Astrocyte (in vitro differentiated cells and primary cell): Measurements from ENCODE around the gene PTPRN2. TPM values are rescaled to one million over a fixed set of nuclear protein-coding genes. Genes with fewer than 3 reads are reported as not detected.

Source experiments
- DNase-seq: peaks from one replicate; pipeline ENCODE4 v3.0.0-alpha.2; 2010; ENCODE audit warnings: low read depth
- FAIRE-seq: peaks from 2 replicates; lab custom pipeline; 2011; peaks lifted over from hg19 to GRCh38; lab: Jason Lieb, UNC
- H2AFZ ChIP-seq: 2 replicates; pipeline ENCODE4 v1.6.0; 2012; ENCODE audit warnings: low read depth, low read length, inconsistent platforms
- H3K27ac ChIP-seq: 2 replicates; pipeline ENCODE4 v1.5.1; 2011; ENCODE audit warnings: low read depth, low read length, inconsistent platforms
- H3K27me3 ChIP-seq: 2 replicates; pipeline ENCODE4 v1.6.0; 2011; ENCODE audit warnings: low read length, inconsistent platforms; ENCODE audit not compliant: insufficient read depth
- H3K36me3 ChIP-seq: 2 replicates; pipeline ENCODE4 v1.5.1; 2011; ENCODE audit warnings: low read length, inconsistent platforms; ENCODE audit not compliant: insufficient read depth
- H3K4me1 ChIP-seq: 2 replicates; pipeline ENCODE4 v1.5.1; 2011; ENCODE audit warnings: low read length, inconsistent platforms; ENCODE audit not compliant: insufficient read depth
- H3K4me2 ChIP-seq: 2 replicates; pipeline ENCODE4 v1.6.0; 2012; ENCODE audit warnings: low read length, inconsistent platforms
- H3K4me3 ChIP-seq: 2 replicates; pipeline ENCODE4 v1.5.1; 2011; ENCODE audit warnings: low read depth, mild to moderate bottlenecking, low read length, inconsistent platforms; ENCODE audit not compliant: insufficient read depth
- H3K79me2 ChIP-seq: 2 replicates; pipeline ENCODE4 v1.6.0; 2012; ENCODE audit warnings: mild to moderate bottlenecking, low read length, inconsistent platforms; ENCODE audit not compliant: insufficient read depth
- H3K9ac ChIP-seq: 2 replicates; pipeline ENCODE4 v1.6.0; 2012; ENCODE audit warnings: mild to moderate bottlenecking, low read length, inconsistent platforms
- H3K9me3 ChIP-seq: 2 replicates; pipeline ENCODE4 v1.5.1; 2012; ENCODE audit warnings: low read depth, mild to moderate bottlenecking, low read length, inconsistent platforms; ENCODE audit not compliant: insufficient read depth
- H4K20me1 ChIP-seq: 2 replicates; pipeline ENCODE4 v1.6.0; 2012; ENCODE audit warnings: low read length, inconsistent platforms; ENCODE audit not compliant: insufficient read depth
- H3K27ac Mint-ChIP-seq: one replicate; pipeline ENCODE4 v1.8.0; 2021; ENCODE audit warnings: mild to moderate bottlenecking, mixed read lengths; ENCODE audit not compliant: unreplicated experiment
- H3K27me3 Mint-ChIP-seq: one replicate; pipeline ENCODE4 v1.8.0; 2021; ENCODE audit warnings: low read depth, mixed read lengths; ENCODE audit not compliant: unreplicated experiment
- H3K36me3 Mint-ChIP-seq: one replicate; pipeline ENCODE4 v1.8.0; 2021; ENCODE audit warnings: low read depth, mixed read lengths; ENCODE audit not compliant: unreplicated experiment
- H3K4me1 Mint-ChIP-seq: one replicate; pipeline ENCODE4 v1.8.0; 2021; ENCODE audit warnings: low read depth, mixed read lengths; ENCODE audit not compliant: unreplicated experiment
- H3K4me3 Mint-ChIP-seq: one replicate; pipeline ENCODE4 v1.8.0; 2021; ENCODE audit warnings: mild to moderate bottlenecking, moderate library complexity, mixed read lengths; ENCODE audit not compliant: unreplicated experiment
- H3K9me3 Mint-ChIP-seq: one replicate; pipeline ENCODE4 v1.8.0; 2021; ENCODE audit warnings: mild to moderate bottlenecking, mixed read lengths; ENCODE audit not compliant: unreplicated experiment
- EZH2 ChIP-seq: IDR thresholded peaks from 2 replicates; pipeline ENCODE4 v1.6.1; 2012; ENCODE audit warnings: mild to moderate bottlenecking, low read length, inconsistent platforms; ENCODE audit not compliant: insufficient read depth
- total RNA-seq: library from RNA; stranded (reverse); gene quantifications from 2 replicates; pipeline ENCODE4 v1.2.1, GENCODE V29; 2021
- TF ChIP-seq, protein P1 (sequence below): IDR thresholded peaks from 2 replicates; pipeline ENCODE4 v1.5.1; 2011; ENCODE audit warnings: low read depth, mild to moderate bottlenecking, inconsistent platforms, low read length, moderate library complexity; ENCODE audit not compliant: insufficient read depth

PTPRN2 gene
- total RNA-seq, 1 donor from 2014 or later: 0.09 TPM

DNA sequence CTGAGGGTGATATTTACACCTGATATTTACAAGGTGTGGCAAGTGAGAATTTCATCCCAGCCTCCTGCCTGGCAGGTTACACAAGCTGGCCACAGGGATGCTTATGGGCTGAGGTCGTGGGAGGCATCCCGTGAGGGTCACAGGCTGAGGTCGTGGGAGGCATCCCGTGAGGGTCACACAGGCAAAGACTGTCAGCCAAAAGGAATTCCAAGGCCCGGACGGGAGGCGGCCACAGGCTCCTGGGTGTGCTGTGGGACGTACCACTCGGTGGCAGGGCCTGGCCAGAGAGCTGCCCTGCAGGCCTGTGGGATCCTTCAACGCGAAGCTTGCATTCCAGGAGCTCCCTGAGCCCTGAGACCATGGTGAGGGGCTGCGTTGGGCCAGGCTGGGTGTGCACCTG, 790.3 kb downstream of the PTPRN2 start:
- TF ChIP-seq, protein P1, sequence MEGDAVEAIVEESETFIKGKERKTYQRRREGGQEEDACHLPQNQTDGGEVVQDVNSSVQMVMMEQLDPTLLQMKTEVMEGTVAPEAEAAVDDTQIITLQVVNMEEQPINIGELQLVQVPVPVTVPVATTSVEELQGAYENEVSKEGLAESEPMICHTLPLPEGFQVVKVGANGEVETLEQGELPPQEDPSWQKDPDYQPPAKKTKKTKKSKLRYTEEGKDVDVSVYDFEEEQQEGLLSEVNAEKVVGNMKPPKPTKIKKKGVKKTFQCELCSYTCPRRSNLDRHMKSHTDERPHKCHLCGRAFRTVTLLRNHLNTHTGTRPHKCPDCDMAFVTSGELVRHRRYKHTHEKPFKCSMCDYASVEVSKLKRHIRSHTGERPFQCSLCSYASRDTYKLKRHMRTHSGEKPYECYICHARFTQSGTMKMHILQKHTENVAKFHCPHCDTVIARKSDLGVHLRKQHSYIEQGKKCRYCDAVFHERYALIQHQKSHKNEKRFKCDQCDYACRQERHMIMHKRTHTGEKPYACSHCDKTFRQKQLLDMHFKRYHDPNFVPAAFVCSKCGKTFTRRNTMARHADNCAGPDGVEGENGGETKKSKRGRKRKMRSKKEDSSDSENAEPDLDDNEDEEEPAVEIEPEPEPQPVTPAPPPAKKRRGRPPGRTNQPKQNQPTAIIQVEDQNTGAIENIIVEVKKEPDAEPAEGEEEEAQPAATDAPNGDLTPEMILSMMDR: no peak
- no peak for TF ChIP-seq EZH2
- peaks cover 8% of the 10 kb centered on the region for H3K9me3 ChIP-seq

DNA sequence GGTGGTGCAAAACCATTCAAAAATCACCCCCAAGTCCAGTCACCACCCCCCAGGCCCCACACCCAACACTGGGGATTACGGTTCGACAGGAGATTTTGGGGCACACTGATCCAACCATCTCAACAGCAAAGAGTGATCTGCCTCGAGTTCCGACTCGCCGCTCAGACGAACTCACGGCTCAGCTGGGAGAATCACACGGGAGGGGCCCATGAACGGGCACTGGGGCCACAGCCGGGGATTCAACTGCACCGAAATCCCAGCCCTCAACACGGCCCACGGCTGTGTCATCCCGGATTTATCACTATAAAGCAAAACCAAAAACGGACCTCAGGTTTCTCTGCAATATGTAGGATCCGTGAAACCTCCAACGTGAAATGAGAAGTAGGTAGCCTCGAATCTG, 790.8 kb downstream of the PTPRN2 start:
- DNase-seq: no peak
- H2AFZ ChIP-seq: no peak overlapping the region
- no peaks in the 10 kb centered on the region for H3K27me3 ChIP-seq
- H3K27ac ChIP-seq: no peak overlapping the region
- no peaks in the 10 kb centered on the region for H3K4me1 Mint-ChIP-seq
- no peaks in the 10 kb centered on the region for H3K27me3 Mint-ChIP-seq
- no peak overlapping the region for H3K9ac ChIP-seq
- no peak for FAIRE-seq
- TF ChIP-seq, protein P1: no peak
- no peak for TF ChIP-seq EZH2
- no peaks in the 10 kb centered on the region for H3K36me3 ChIP-seq
- H3K36me3 Mint-ChIP-seq: no peaks in the 10 kb centered on the region
- no peak overlapping the region for H3K4me3 ChIP-seq
- H3K4me3 Mint-ChIP-seq: no peak overlapping the region
- no peaks in the 10 kb centered on the region for H3K79me2 ChIP-seq
- H3K9me3 ChIP-seq: peaks cover 2% of the 10 kb centered on the region
- H3K9me3 Mint-ChIP-seq: peaks cover 29% of the 10 kb centered on the region
- no peak overlapping the region for H3K4me2 ChIP-seq
- no peaks in the 10 kb centered on the region for H4K20me1 ChIP-seq
- no peak overlapping the region for H3K27ac Mint-ChIP-seq
- H3K4me1 ChIP-seq: no peaks in the 10 kb centered on the region

More for the DNA sequence above, 790.3 kb downstream of the PTPRN2 start:
- Histone ChIP-seq H3K4me2 (no peak overlapping the region), H3K9ac (no peak overlapping the region), H3K27me3 (no peaks in the 10 kb centered on the region), H3K36me3 (no peaks in the 10 kb centered on the region), H2AFZ (no peak overlapping the region), H3K79me2 (no peaks in the 10 kb centered on the region), H3K27ac (no peak overlapping the region), H4K20me1 (no peaks in the 10 kb centered on the region), H3K4me3 (no peak overlapping the region), H3K4me1 (no peaks in the 10 kb centered on the region)
- peaks cover 32% of the 10 kb centered on the region for H3K9me3 Mint-ChIP-seq
- no peak overlapping the region for H3K27ac Mint-ChIP-seq
- no peaks in the 10 kb centered on the region for H3K27me3 Mint-ChIP-seq
- no peaks in the 10 kb centered on the region for H3K4me1 Mint-ChIP-seq
- no peaks in the 10 kb centered on the region for H3K36me3 Mint-ChIP-seq
- H3K4me3 Mint-ChIP-seq: no peak overlapping the region
- no peak for DNase-seq
- no peak for FAIRE-seq

GRCh38 chr7:157795643-157796042, 792.0 kb downstream of the PTPRN2 start:
- no peak for DNase-seq

More at GRCh38 chr7:157795643-157796042, 792.0 kb downstream of the PTPRN2 start:
- Histone ChIP-seq H2AFZ (no peak overlapping the region), H3K9ac (no peak overlapping the region), H3K9me3 (no peaks in the 10 kb centered on the region), H3K27ac (no peak overlapping the region), H3K4me1 (no peaks in the 10 kb centered on the region), H3K4me2 (no peak overlapping the region), H3K79me2 (no peaks in the 10 kb centered on the region), H4K20me1 (no peaks in the 10 kb centered on the region), H3K27me3 (no peaks in the 10 kb centered on the region), H3K4me3 (no peak overlapping the region), H3K36me3 (no peaks in the 10 kb centered on the region)
- no peak for FAIRE-seq
- H3K36me3 Mint-ChIP-seq: no peaks in the 10 kb centered on the region
- H3K4me1 Mint-ChIP-seq: no peaks in the 10 kb centered on the region
- TF ChIP-seq, protein P1: no peak
- no peak for TF ChIP-seq EZH2
- no peak overlapping the region for H3K27ac Mint-ChIP-seq
- peaks cover 32% of the 10 kb centered on the region for H3K9me3 Mint-ChIP-seq
- no peak overlapping the region for H3K4me3 Mint-ChIP-seq
- H3K27me3 Mint-ChIP-seq: no peaks in the 10 kb centered on the region
